Stimulated activated memory B cell treated with anti-CD40 and anti-IgM and Interleukin-4, amounts not matched to agents 10 μg/mL and 1 μg/mL and 100 μg/mL, for 72 hours (primary cell): Measurements from ENCODE around the gene CACFD1.

ENCODE experiments used
- ATAC-seq: fragments of 150-1000 bp; cut with Tn5 transposase; 2 replicates; pipeline ENCODE4 v1.10.0; 2021
- H3K27ac Mint-ChIP-seq: one replicate; pipeline ENCODE4 v1.8.0; 2022; ENCODE audit warnings: mild to moderate bottlenecking, mixed read lengths
- H3K27me3 Mint-ChIP-seq: one replicate; pipeline ENCODE4 v1.8.0; 2022; ENCODE audit warnings: mixed read lengths
- H3K36me3 Mint-ChIP-seq: one replicate; pipeline ENCODE4 v1.8.0; 2022; ENCODE audit warnings: mixed read lengths
- H3K4me1 Mint-ChIP-seq: one replicate; pipeline ENCODE4 v1.8.0; 2022; ENCODE audit warnings: mixed read lengths
- H3K4me3 Mint-ChIP-seq: one replicate; pipeline ENCODE4 v1.8.0; 2022; ENCODE audit warnings: mild to moderate bottlenecking, moderate library complexity, mixed read lengths
- H3K9me3 Mint-ChIP-seq: one replicate; pipeline ENCODE4 v1.8.0; 2022; ENCODE audit warnings: mixed read lengths

CACFD1 gene

DNA sequence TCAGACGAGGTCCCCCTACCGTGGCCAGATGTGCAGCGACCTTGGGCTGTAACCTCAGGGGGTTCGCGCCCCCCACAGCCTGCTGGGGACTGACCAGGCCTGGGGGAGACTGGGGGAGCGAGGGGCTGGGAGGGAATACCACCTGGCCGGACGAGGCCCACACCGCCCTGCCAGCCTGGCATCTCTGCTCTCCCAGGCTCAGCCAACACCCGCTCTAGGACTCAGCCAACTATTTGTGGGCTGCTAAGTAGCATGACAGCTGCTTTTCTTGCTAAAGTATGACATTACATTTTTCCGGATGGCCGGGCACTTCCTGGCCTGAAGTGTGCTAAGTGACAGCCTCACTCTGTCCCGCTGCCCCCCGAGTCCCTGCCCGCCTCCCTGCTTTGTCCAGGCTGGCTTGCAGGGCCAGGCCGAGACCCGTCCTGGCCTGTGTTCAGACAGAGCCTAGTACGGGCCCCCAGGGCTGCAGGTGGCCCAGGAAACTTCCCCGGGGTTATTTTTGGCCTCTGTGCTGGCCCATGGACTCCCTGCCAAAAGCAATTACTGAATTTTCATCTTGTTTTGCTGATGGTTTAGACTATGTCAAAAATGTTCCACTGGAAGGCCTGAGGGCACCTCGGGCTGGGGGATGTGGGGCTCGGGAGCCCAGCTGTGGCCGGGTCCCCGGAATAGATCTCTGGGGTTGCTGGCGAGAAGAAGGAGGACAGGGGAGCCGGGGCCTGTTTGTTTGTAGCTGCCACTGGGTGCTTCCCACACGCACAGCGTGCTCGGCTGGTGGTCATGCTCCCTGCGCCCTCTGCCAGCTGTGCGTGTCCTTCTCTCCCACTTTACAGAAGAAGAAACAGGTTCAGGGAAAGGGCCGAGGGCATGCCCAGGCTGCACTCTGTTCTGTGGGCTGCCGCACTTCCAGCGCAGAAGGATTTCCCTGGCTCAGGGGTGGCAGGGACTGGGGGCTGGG is 32.6 kb downstream of the CACFD1 start:
- no peaks in the 10 kb centered on the region for H3K4me1 Mint-ChIP-seq
- no peaks in the 10 kb centered on the region for H3K36me3 Mint-ChIP-seq
- no peak overlapping the region for H3K4me3 Mint-ChIP-seq
- peaks cover 36% of the 10 kb centered on the region for H3K27me3 Mint-ChIP-seq
- ATAC-seq = no peak
- H3K27ac Mint-ChIP-seq = no peak overlapping the region
- H3K9me3 Mint-ChIP-seq = no peaks in the 10 kb centered on the region

DNA sequence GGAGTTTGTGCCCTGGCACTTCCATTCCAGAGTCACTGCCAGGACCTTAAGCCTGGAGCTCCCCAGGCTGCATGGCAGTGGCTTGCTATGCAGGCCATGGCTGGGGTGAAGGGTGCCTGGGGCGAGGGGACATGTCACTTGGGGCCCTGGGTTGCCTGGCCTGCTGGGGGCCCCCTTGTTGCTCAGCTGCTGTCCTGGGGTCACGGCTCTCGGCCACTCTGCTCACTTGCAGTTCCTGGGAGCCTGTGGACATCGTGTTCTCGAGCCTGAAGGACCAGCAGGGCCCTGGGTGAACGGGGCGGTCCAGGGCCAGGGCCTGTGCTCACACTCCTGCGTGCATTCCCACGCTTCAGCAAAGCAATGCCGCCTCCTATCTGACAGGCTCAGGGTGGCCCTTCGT is 33.6 kb downstream of the CACFD1 start:
- Mint-ChIP-seq H3K4me1 (no peaks in the 10 kb centered on the region), H3K4me3 (no peak overlapping the region), H3K27ac (no peak overlapping the region), H3K36me3 (no peaks in the 10 kb centered on the region), H3K27me3 (peaks cover 47% of the 10 kb centered on the region), H3K9me3 (no peaks in the 10 kb centered on the region)
- ATAC-seq = no peak

DNA sequence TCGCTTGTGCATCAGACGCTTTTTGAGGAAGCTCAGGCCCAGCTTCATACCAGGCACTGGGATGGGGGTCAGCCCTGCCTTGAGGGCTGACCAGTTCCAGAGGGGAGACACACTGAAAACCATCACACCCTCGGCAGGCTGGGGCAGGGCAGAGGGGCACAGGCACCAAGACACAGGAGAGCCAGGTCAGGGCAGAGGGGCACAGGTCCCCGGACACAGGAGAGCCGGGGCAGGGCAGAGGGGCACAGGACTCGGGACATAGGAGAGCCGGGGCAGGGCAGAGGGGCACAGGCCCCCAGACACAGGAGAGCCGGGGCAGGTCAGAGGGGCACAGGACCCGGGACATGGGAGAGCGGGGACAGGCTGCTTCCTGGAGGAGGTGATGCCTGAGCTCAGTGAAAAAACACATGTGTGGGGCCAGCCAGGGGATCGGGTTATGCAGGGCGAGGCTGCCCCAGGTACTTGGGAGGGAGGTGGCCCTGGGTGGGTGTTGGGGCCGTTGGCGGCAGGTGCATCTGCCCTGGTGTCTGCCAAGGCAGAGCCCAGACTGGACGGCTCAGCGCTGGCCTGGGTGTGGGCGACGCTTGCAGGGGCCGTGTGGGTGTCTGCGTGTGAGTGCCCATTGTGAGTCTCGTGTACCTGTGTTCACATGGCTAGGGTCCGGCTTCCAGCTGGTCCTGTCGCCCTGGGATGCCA is 34.2 kb downstream of the CACFD1 start:
- H3K9me3 Mint-ChIP-seq = no peaks in the 10 kb centered on the region
- H3K4me3 Mint-ChIP-seq = no peak overlapping the region
- no peaks in the 10 kb centered on the region for H3K36me3 Mint-ChIP-seq
- no peak overlapping the region for H3K27ac Mint-ChIP-seq
- H3K4me1 Mint-ChIP-seq = no peaks in the 10 kb centered on the region
- H3K27me3 Mint-ChIP-seq = peaks cover 52% of the 10 kb centered on the region
- ATAC-seq = no peak

DNA sequence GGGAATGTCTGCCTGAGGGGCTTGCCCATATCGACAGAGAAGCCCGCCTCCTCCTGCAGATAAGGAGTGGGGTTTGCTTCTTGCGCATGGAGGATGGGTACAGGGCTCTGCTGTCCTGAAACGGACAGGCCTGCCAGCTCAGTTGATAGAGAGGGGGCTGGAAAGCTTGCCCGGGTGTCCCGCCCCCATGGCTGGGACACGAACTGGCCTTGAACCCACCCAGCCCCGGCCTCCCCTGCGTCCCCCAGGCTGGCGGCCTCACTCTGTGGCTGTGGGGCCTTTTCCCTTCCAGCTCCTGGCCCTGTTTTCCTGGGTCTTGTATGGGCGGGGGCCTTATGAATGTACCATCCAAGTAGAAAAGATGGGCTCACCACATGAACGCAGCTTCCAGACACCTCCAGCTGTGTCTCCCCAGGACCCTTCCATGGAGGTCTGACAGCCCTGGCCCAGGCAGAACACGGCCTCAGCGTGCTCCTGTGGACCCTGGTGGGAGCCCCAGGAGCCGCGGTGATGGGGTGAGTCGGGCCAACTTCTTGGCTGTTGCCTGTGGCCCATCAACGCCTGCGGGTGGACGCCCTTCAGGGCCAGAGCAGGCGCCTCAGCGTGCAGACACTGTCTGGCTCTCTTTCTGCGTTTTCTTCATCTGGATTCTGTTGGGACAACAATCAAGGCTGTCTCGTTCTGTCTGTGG is 35.0 kb downstream of the CACFD1 start:
- H3K4me3 Mint-ChIP-seq = no peak overlapping the region
- no peak for ATAC-seq
- H3K27ac Mint-ChIP-seq = no peak overlapping the region
- peaks cover 45% of the 10 kb centered on the region for H3K27me3 Mint-ChIP-seq
- no peaks in the 10 kb centered on the region for H3K9me3 Mint-ChIP-seq
- H3K4me1 Mint-ChIP-seq = no peaks in the 10 kb centered on the region
- no peaks in the 10 kb centered on the region for H3K36me3 Mint-ChIP-seq

DNA sequence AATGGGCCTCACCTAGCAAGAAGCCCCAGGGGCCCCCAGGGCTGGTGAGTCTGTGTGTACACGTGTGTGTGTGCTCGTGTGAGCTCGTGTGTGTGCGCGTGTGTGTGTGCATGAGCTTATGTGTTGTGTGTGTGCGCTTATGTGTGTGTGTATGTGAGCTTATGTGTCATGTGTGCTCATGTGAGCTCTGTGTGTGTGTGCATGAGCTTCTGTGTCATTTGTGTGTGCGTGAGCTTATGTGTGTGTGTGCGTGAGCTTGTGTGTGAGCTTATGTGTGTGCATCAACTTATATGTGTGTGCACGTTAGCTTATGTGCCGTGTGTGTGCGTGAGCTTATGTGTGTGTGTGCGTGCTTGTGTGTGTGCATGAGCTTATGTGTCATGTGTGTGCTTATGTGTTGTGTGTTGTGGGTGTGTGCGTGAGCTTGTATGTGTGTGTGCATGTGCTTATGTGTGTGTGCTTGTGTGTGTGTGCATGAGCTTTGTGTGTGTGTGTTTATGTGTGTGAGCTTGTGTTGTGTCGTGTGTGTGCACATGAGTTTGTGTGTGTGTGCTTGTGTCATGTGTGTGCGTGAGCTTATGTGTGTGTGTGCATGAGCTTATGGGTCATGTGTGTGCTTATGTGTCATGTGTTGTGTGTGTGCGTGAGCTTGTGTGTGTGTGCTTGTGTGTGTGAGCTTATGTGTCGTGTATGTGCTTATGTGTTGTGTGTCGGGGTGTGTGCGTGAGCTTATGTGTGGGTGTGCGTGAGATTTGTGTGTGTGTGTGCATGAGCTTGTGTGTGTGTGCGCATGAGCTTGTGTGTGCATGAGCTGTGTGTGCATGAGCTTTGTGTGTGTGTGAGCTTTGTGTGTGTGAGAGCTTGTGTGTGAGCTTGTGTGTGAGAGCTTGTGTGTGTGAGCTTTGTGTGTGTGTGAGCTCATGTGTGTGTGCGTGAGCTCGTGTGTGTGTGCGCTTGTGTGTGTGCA is 35.8 kb downstream of the CACFD1 start:
- no peak overlapping the region for H3K27ac Mint-ChIP-seq
- peaks cover under 1% of the 10 kb centered on the region for H3K9me3 Mint-ChIP-seq
- H3K4me3 Mint-ChIP-seq = no peak overlapping the region
- no peaks in the 10 kb centered on the region for H3K4me1 Mint-ChIP-seq
- no peaks in the 10 kb centered on the region for H3K36me3 Mint-ChIP-seq
- H3K27me3 Mint-ChIP-seq = peaks cover 36% of the 10 kb centered on the region
- ATAC-seq = no peak

DNA sequence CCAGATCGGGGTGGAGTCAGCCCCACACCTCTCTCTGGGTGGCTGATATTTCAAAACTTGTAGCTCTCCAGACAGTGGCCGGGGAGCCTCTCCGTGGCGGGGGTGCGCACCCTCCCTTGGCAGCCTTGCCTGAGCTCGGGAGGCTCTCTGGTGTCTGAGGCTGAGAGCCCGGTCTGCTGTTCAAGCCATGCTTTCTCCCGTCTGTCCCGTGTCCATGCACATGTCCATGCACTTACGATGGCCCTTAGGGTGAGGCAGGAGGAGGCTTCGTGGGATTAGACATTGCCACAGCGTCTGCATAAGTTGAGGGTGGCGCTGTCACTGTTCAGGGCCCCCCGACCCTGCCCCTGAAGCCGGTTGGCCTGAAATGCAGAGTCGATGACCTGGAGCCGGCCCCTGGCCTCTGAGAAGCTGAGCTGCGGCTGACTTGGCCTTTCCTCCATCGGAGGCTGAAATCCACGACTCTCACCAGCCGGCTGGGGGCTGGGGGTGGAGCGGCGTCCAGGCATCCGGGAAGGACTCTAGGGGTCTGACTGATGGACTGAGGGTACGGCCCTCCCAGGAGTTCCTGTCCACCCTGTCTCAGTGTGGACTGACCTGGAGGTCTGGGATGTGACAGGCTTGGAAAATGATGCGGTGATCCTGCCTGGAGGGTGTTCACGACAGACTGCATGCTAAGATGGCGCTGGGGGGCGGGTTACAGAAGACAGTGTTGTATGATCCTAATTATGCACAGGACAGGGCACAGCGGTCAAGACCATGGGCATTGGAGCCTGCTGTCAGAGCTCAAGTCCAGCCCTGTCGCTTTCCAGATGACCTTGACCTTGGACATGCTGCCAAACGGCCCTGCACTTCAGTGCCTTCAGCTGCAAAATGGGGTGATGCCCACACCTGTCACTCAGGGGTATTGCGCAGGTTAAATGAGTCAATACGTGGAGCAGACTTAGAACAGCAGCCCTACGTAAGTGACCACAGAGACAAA is 37.4 kb downstream of the CACFD1 start:
- Mint-ChIP-seq H3K9me3 (peaks cover 9% of the 10 kb centered on the region), H3K36me3 (peaks cover 1% of the 10 kb centered on the region), H3K4me3 (no peak overlapping the region), H3K27me3 (peaks cover 22% of the 10 kb centered on the region), H3K27ac (no peak overlapping the region), H3K4me1 (no peaks in the 10 kb centered on the region)
- ATAC-seq = no peak

DNA sequence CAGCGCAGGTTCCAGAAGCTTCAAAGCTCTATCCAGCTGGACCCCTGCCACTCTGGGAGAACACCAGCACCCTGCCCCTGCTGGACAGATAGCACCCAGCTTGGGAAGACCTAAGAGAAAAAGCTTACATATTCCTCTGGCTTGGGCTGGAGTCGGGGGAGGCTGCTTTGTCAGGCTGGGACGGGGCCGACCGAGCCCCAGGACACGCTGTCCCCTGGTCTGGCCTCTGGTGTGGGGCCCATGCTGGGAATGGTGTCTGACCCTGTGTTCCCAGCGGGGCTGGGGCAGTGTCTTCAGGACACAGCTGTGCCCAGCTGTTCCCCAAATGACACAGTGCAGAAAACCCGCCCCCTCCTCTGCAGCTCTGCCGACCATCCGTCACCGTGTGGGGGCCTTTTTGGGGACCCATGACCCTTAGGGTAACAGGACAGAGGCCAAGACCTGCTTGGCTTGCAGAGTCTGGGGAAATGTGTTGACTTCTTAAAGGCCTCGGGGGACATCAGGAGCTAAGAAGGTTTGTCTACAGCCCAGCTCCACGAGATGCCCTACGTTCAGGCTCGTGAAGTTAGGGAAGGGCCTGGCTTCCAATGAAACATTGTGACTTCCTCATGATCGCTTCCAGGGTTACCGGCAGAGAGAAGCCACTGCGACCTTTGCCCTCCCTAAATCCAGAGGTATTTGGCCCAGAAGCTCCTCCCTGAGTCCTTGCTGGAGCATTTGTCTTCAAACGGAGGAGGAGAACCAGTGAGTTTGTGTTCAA is 39.5 kb downstream of the CACFD1 start:
- no peak for ATAC-seq
- H3K4me3 Mint-ChIP-seq = no peak overlapping the region

DNA sequence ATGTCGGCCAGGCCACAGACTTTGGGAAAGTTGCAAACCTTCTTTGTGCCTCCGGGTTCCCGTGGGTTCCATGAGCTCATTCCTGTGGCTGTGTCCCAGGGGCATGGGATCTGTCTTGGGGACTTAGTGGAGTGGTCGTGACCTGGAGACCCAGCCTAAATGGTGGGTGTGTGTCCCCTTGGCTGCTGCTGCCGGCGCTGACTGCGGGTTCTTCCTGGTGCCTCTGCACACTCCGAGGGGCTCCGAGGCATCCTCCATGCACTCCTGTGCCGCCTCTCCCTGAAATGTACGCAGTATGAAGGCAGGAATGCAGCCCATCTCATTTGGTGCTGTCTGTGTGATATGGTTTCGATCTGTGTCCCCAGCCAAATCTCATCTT is 40.1 kb downstream of the CACFD1 start:
- peaks cover 38% of the 10 kb centered on the region for H3K27me3 Mint-ChIP-seq

More for the DNA sequence above, 39.5 kb downstream of the CACFD1 start:
- no peaks in the 10 kb centered on the region for H3K4me1 Mint-ChIP-seq
- H3K27me3 Mint-ChIP-seq = peaks cover 36% of the 10 kb centered on the region
- H3K9me3 Mint-ChIP-seq = peaks cover 19% of the 10 kb centered on the region
- H3K36me3 Mint-ChIP-seq = peaks cover 6% of the 10 kb centered on the region
- no peak overlapping the region for H3K27ac Mint-ChIP-seq

DNA sequence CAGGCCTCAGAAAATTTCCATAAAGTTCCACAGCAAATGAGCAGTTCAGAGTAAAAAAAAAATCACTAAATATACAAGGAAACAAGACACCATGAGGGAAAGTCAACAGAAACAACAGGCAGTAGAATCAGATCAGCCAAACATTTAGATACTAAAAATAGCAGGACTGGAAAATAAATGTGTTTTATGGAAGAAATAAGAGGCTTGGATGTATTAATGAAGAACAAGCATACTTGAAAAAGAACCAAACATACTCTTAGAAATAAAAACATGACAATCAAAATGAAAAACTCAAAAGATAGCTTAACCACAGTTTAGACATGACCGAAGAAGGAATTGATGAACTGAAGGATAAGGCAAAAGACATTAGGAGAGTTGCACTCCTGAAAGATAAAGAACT is 42.3 kb downstream of the CACFD1 start:
- Mint-ChIP-seq H3K4me3 (no peak overlapping the region), H3K27me3 (peaks cover 47% of the 10 kb centered on the region), H3K27ac (no peak overlapping the region), H3K4me1 (no peaks in the 10 kb centered on the region), H3K36me3 (peaks cover 6% of the 10 kb centered on the region), H3K9me3 (peaks cover 19% of the 10 kb centered on the region)
- ATAC-seq = no peak

More for the DNA sequence above, 40.1 kb downstream of the CACFD1 start:
- peaks cover 19% of the 10 kb centered on the region for H3K9me3 Mint-ChIP-seq
- H3K27ac Mint-ChIP-seq = no peak overlapping the region
- no peak overlapping the region for H3K4me3 Mint-ChIP-seq
- peaks cover 6% of the 10 kb centered on the region for H3K36me3 Mint-ChIP-seq
- H3K4me1 Mint-ChIP-seq = no peaks in the 10 kb centered on the region
- ATAC-seq = no peak

DNA sequence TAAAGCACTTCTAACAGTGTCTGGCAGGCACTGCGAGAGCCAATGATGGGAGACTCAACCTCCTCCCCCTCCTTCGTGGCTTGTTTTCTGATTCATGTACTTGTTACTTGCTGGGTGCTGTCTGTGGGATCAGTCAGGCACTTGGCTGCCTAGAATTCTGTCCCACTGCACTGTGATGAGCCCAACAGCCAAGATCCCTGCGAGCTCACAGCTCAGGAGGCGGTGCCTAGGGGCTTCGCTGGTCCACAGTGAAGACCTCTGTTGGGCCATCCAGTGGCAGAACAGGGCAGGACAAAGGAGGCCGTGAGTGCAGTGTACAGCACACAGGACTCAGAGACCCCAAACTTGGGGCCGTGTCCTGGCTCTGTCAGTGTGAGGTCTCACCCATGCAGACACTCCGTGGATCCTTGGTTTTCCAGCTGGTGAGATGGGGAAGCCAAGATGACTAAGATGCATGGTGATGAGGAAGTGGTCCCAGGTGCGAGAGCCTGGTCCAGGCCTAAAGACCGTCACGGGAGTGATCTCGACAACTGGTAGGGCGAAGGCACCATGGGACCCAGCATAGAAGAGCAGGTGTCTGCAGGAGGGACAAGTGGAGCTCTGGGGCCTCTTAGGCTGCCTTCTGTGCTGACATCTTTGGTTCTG is 45.5 kb downstream of the CACFD1 start:
- Mint-ChIP-seq H3K27ac (no peak overlapping the region), H3K4me1 (no peaks in the 10 kb centered on the region), H3K27me3 (peaks cover 42% of the 10 kb centered on the region), H3K36me3 (peaks cover 6% of the 10 kb centered on the region), H3K9me3 (peaks cover 19% of the 10 kb centered on the region), H3K4me3 (no peak overlapping the region)
- ATAC-seq = no peak

DNA sequence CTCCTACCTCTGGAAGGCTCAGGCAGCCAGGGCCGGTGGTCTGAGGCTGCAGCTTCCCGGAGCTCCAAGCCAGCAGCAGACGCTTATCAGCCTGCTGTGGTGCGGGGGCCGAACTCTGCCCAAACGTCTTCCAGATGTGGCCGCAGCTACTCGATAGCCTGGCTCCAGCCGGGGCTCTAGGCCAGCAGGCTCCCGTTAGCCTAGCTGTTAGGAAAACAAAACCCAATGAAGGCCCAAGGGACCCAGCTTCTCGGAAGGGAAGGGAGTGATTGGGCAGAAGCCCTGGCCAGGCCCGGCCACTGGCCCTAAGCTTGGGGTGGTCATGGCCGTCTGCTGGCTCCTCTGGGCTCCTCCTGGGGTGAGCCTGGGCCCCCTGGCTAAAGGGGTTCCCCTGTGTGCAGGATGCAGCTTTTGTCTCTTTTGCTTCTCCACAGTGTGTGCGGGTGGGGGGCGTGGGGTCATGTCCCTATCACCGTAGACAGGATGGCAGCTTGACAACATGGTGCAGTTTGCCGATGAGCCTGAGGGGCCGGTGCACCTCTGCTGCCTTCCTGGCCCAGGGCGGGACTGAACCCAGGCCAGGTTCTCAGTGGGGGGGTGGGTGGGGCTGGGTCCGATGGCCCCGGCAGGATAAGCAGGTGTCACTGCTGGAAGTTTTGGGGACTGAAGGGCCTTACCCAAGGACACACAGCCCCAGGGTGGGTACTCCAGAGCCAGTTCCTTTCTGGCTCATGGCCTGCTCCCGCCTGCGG is 46.3 kb downstream of the CACFD1 start:
- Mint-ChIP-seq H3K4me3 (no peak overlapping the region), H3K36me3 (peaks cover 6% of the 10 kb centered on the region), H3K27ac (no peak overlapping the region), H3K27me3 (peaks cover 42% of the 10 kb centered on the region), H3K4me1 (no peaks in the 10 kb centered on the region), H3K9me3 (peaks cover 15% of the 10 kb centered on the region)
- ATAC-seq = peak; percentile 28

DNA sequence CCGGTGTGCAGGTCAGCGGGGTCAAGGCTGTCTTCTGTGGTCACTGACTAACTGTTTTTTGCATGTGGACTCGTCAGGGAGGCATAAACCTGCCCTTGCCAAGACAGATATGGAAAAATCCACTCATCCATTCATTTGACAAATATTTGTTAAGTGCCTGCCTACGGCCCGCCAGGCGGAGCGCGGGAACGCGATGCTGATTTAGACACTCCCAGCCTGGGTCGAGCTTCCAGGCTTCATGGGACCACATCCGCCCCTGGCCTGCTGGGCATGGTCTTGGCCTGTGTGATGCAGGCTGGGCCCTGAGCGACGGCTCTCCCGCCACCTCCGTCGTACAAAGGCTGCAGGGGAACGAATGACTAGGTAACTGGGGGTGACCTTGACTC is 46.9 kb downstream of the CACFD1 start:
- Mint-ChIP-seq H3K4me1 (no peaks in the 10 kb centered on the region), H3K9me3 (peaks cover 11% of the 10 kb centered on the region), H3K27ac (no peak overlapping the region), H3K27me3 (peaks cover 42% of the 10 kb centered on the region), H3K36me3 (peaks cover 6% of the 10 kb centered on the region), H3K4me3 (no peak overlapping the region)
- no peak for ATAC-seq
